PC-9 (cell line): ENCODE measurements around the gene GCA.

Experiments
- EZH2 ChIP-seq: fragments of 200-600 bp; sonication (generic); IDR thresholded peaks from 2 replicates; pipeline ENCODE4 v1.8.0; 2017; ENCODE audit warnings: antibody characterized with exemption, low read depth
- TF ChIP-seq, protein P1 (sequence below): fragments of 200-600 bp; sonication (generic); conservative IDR thresholded peaks from 2 replicates; pipeline ENCODE4 v1.6.1; 2017; ENCODE audit warnings: mixed run types, antibody characterized with exemption, mild to moderate bottlenecking, moderate library complexity

DNA sequence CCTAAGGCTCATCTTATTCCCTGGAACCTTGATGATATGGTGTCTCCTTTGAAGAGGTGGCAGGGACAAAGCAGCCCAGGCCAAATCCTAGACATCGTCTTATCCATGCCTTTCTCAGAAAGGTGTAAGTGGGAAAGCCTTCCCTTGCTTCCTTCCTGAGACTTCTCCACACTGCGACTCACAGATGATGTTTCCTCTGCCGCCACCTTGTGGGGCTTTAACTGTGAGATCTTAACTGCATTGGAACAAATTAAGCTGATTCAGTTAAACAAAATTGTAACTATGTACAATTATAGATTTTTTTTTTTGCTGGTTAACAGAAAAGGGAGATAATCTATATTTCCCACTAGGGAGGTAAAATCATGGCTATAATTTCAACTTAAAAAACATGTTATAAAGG, 10.0 kb upstream of the GCA start:
- no peak for TF ChIP-seq EZH2
- TF ChIP-seq, protein P1, sequence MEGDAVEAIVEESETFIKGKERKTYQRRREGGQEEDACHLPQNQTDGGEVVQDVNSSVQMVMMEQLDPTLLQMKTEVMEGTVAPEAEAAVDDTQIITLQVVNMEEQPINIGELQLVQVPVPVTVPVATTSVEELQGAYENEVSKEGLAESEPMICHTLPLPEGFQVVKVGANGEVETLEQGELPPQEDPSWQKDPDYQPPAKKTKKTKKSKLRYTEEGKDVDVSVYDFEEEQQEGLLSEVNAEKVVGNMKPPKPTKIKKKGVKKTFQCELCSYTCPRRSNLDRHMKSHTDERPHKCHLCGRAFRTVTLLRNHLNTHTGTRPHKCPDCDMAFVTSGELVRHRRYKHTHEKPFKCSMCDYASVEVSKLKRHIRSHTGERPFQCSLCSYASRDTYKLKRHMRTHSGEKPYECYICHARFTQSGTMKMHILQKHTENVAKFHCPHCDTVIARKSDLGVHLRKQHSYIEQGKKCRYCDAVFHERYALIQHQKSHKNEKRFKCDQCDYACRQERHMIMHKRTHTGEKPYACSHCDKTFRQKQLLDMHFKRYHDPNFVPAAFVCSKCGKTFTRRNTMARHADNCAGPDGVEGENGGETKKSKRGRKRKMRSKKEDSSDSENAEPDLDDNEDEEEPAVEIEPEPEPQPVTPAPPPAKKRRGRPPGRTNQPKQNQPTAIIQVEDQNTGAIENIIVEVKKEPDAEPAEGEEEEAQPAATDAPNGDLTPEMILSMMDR, result peak; percentile 49
